Tibial artery (tissue), 4 donors: Measurements from ENCODE around the gene FARSB.
"Not testable (repeated sequence)": the region's sequence is repeated elsewhere in the genome, so short reads cannot be mapped to it uniquely, and the experiment has no call there.

Experiments used
- DNase-seq, 2 donors: peaks; one replicate each; pipeline ENCODE4 v3.0.0-alpha.2; 2019
- H3K27ac ChIP-seq, 2 donors: fragments of 200-600 bp; sonication (generic) in 1 of 2; 1 replicate in 1 of 2; 2 replicates in 1 of 2; pipeline ENCODE4 v1.5.1; 2018 to 2019; ENCODE audit warnings: mild to moderate bottlenecking in 1 of 2
- H3K27me3 ChIP-seq, 2 donors: fragments of 200-600 bp; sonication (generic) in 1 of 2; one replicate each; pipeline versions ENCODE4 v1.5.1 to v1.6.0; 2016 to 2019
- H3K36me3 ChIP-seq, 3 donors: fragments of 200-600 bp; sonication (generic) in 2 of 3; one replicate each; pipeline ENCODE4 v1.5.1; 2016 to 2019; ENCODE audit warnings: mild to moderate bottlenecking in 2 of 3
- H3K4me1 ChIP-seq, 4 donors: fragments of 200-600 bp; sonication (generic) in 2 of 4; 1 replicate in 3 of 4; 2 replicates in 1 of 4; pipeline ENCODE4 v1.5.1; 2016 to 2019
- H3K4me3 ChIP-seq, 2 donors: fragments of 200-600 bp; sonication (generic) in 1 of 2; 1 replicate in 1 of 2; 2 replicates in 1 of 2; pipeline ENCODE4 v1.5.1; 2018 to 2019; ENCODE audit warnings: mild to moderate bottlenecking in 2 of 2
- H3K9me3 ChIP-seq, 3 donors: fragments of 200-600 bp; sonication (generic) in 1 of 3; one replicate each; pipeline ENCODE4 v1.5.1; 2016 to 2019
- intact Hi-C: fragments of 100-400 bp; cut with DNase I; formaldehyde crosslinking; loops from one replicate; pipeline ENCODE4 v1.15.0; 2023; ENCODE audit warnings: low total_unique reads
- TF ChIP-seq, protein P1 (sequence below), 2 experiments: fragments of 200-600 bp in 1 of 2; fragments of 450-650 bp in 1 of 2; IDR thresholded peaks; one replicate each; pipeline ENCODE4 v1.5.1; 2017 to 2019; ENCODE audit warnings: antibody characterized with exemption in 2 of 2, mild to moderate bottlenecking in 1 of 2, moderate library complexity in 1 of 2

The FARSB gene

DNA sequence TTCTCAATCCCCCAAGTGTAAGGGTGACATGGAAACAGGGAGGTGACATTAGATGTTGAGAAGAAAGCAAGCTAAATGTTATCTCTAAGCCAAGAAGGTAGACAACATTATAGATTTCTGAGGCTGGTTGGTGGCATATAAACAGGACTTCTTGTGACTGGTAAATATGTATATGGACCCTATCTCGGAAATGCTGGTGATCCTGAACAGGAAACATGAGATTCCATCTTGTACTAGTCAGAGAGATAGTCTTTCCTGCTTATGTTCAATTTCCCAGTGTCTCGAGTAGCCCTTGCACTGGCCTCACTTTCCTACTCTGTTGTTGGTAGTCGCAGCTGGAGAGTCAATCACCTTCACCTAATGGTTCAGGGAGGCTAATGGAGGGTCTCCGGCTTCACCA is 42.4 kb upstream of the FARSB start:
- H3K36me3 ChIP-seq, result no peaks in the 10 kb centered on the region
- intact Hi-C loops, result no loop called here
- H3K27ac ChIP-seq, result no peak overlapping the region
- DNase-seq, result no peak
- no peaks in the 10 kb centered on the region for H3K27me3 ChIP-seq
- TF ChIP-seq, protein P1, sequence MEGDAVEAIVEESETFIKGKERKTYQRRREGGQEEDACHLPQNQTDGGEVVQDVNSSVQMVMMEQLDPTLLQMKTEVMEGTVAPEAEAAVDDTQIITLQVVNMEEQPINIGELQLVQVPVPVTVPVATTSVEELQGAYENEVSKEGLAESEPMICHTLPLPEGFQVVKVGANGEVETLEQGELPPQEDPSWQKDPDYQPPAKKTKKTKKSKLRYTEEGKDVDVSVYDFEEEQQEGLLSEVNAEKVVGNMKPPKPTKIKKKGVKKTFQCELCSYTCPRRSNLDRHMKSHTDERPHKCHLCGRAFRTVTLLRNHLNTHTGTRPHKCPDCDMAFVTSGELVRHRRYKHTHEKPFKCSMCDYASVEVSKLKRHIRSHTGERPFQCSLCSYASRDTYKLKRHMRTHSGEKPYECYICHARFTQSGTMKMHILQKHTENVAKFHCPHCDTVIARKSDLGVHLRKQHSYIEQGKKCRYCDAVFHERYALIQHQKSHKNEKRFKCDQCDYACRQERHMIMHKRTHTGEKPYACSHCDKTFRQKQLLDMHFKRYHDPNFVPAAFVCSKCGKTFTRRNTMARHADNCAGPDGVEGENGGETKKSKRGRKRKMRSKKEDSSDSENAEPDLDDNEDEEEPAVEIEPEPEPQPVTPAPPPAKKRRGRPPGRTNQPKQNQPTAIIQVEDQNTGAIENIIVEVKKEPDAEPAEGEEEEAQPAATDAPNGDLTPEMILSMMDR (IDR thresholded peaks at IDR 0.05), result no peak
- no peak overlapping the region for H3K4me3 ChIP-seq
- H3K9me3 ChIP-seq, result no peaks in the 10 kb centered on the region
- H3K4me1 ChIP-seq, result peaks cover 0 to 5% (median 1%) of the 10 kb centered on the region in 4 donors

DNA sequence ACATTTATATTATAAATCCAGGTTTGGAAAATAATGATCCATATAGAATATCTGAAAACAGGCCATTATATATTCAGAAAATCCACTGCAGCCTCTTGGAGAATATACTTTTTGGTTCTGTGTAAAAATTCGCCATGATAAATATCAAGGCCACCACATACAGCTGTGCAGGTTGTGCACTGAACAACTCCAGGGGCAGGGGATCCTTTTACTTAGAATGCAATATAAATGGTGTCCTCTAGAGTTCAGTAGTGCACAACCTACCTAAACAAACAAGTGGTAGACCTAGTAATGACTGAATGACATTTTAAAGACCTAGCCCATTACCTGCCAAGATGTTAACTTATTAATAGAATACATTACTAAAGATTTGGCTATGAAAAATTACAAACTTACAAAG is 37.9 kb upstream of the FARSB start:
- TF ChIP-seq, protein P1 (IDR thresholded peaks at IDR 0.05), result no peak
- H3K9me3 ChIP-seq, result no peaks in the 10 kb centered on the region
- H3K27me3 ChIP-seq, result no peaks in the 10 kb centered on the region
- peaks cover 0 to 19% (median 3%) of the 10 kb centered on the region in 4 donors for H3K4me1 ChIP-seq
- no peak for DNase-seq
- H3K27ac ChIP-seq, result no peak overlapping the region
- intact Hi-C loops, result loop anchor here (5.0 kb wide), 1 partner anchor 168 kb away; the partner anchor contains the start of gene ACSL3
- H3K36me3 ChIP-seq, result no peaks in the 10 kb centered on the region
- no peak overlapping the region for H3K4me3 ChIP-seq

DNA sequence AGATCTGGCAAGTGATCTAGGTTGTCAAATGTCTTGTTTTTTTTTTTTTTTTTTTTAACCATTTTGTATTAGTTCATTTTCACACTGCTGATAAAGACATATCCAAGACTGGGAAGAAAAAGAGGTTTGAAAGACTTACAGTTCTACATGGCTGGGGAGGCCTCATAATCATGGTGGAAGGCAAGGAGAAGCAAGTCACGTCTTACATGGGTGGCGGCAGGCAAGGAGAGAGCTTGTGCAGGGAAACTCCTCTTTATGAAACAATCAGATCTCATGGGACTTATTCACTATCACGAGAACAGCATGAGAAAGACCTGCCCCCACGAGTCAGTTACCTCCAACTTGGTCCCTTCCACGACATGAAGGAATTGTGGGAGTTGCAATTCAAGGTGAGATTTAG is 37.5 kb upstream of the FARSB start:
- H3K4me1 ChIP-seq, result peaks cover 0 to 23% (median 3%) of the 10 kb centered on the region in 4 donors
- not testable (repeated sequence) for H3K27me3 ChIP-seq, DNase-seq, H3K36me3 ChIP-seq, H3K9me3 ChIP-seq, H3K27ac ChIP-seq, H3K4me3 ChIP-seq
- intact Hi-C loops, result loop anchor here (5.0 kb wide), 1 partner anchor 169 kb away; the partner anchor contains the start of gene ACSL3

DNA sequence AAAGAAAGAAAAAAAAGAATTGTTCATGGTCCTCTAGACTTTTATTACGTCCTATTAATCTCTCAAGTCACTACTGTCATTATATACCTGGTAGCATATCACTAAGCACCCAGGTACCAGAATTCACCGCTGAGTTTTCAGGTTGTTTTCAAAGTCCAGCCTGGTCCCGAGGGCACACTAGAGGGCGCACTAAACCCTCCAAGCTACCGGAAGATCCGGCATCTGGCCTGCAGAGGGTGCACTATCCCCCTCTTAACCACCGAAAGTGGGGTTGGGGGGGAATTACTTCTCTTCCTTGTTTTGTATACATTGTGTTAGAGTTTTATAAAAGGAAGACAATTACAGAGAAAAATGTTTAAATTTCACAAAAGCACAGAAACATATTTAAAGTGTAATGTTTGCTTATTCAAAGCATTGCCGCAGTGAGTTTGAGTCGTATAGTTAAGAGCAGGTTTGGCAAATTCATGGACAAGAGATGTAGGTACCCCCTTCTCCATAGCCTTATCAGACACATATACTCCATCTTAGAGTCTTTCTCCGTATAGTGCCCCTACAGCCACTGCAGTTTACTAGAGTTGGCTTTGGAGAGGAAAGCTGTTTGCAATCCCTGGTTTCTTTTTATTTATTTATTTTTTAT is 34.8 kb upstream of the FARSB start:
- Histone ChIP-seq H3K36me3 (no peaks in the 10 kb centered on the region), H3K27ac (no peak overlapping the region), H3K27me3 (no peaks in the 10 kb centered on the region), H3K9me3 (no peaks in the 10 kb centered on the region), H3K4me3 (no peak overlapping the region), H3K4me1 (peaks cover 0 to 26% (median 3%) of the 10 kb centered on the region in 4 donors)
- TF ChIP-seq, protein P1 (IDR thresholded peaks at IDR 0.05), result peak; percentile 88 to 96
- intact Hi-C loops, result loop anchor here (5.0 kb wide), 1 partner anchor 172 kb away; the partner anchor contains the start of gene ACSL3
- peak; percentile 49 to 79 for DNase-seq

DNA sequence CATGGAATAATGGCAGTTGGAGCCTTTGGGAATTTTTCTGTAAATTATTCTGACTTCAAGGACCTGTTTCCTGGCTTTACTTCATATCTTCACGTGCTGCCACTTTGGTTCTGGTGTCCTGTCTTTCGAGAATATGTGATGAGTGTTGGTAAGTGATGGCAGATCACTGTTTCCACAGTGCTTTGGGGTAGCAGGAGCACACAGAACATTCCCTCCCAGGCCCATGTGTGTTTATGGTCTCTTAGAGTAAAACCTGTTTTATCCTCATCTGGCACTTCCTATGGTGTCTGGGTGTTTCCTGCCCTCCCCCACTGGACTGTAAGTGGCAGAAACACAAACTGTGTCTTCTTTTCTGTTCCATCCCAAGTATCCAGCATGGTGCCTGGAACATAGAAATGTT is 33.4 kb upstream of the FARSB start:
- Histone ChIP-seq H3K36me3 (no peaks in the 10 kb centered on the region), H3K4me1 (peaks cover 0 to 26% (median 3%) of the 10 kb centered on the region in 4 donors), H3K9me3 (no peaks in the 10 kb centered on the region), H3K27me3 (no peaks in the 10 kb centered on the region), H3K27ac (peak overlapping the region; percentile 21 to 35), H3K4me3 (no peak overlapping the region)
- intact Hi-C loops, result no loop called here
- DNase-seq, result no peak
- TF ChIP-seq, protein P1 (IDR thresholded peaks at IDR 0.05), result no peak

DNA sequence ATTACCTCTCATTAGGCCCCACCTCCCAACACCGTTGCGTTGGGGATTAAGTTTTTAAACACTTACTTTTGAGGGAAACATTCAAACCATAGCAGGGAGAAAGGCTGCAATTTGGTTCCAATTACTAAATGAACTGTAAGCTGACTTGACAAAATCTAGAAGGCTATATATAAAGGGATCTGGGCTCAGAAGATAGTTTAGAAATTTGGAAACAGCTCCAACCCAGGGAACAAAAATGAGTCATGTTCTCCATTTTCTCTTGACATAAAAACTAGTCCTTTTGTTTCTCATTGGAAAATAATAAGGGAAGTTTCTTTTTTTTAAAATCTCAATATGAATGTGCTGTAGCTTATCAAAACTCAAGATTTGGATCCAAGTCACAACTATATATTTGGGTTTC is 33.0 kb upstream of the FARSB start:
- TF ChIP-seq, protein P1 (IDR thresholded peaks at IDR 0.05), result no peak

More for the DNA sequence above, 33.0 kb upstream of the FARSB start:
- intact Hi-C loops, result no loop called here
- peak overlapping the region; percentile 21 to 35 for H3K27ac ChIP-seq
- no peak for DNase-seq
- H3K27me3 ChIP-seq, result no peaks in the 10 kb centered on the region
- H3K4me3 ChIP-seq, result no peak overlapping the region
- no peaks in the 10 kb centered on the region for H3K9me3 ChIP-seq
- H3K4me1 ChIP-seq, result peaks cover 0 to 26% (median 3%) of the 10 kb centered on the region in 4 donors
- no peaks in the 10 kb centered on the region for H3K36me3 ChIP-seq
